ENCODE data around the gene NTM.

- TF ChIP-seq CTCF (IDR thresholded peaks at IDR 0.05; ENCODE audit: extremely low read depth in 1 of 2, insufficient read depth in 1 of 2, low read depth in 1 of 2, low read length in 2 of 2) (no peak), MAX (IDR thresholded peaks at IDR 0.05; ENCODE audit: insufficient read depth, insufficient read length) (no peak), POLR2A (IDR thresholded peaks at IDR 0.05; ENCODE audit: low read depth, low read length) (no peak), FOS (IDR thresholded peaks at IDR 0.05; ENCODE audit: borderline replicate concordance, insufficient read depth, low read length) (no peak), EZH2 (IDR thresholded peaks at IDR 0.05; ENCODE audit: borderline replicate concordance, low read depth, low read length, severe bottlenecking) (no peak)
These were observed 552.9 kb downstream of the NTM start for GRCh38 chr11:131923309-131923708.

All from endothelial cell of umbilical vein (primary cell).